ENCODE measurements around the gene MAPKAPK2. TPM values are rescaled to one million over a fixed set of nuclear protein-coding genes. Genes with fewer than 3 reads are reported as not detected.

Gene MAPKAPK2
- polyA plus RNA-seq, 3 donors = 1.6 to 56.9 (median 2.2) TPM

GRCh38 chr1:206752481-206752880 lies 67.8 kb downstream of the MAPKAPK2 start:
- Histone ChIP-seq H3K79me2 (ENCODE audit: insufficient read depth, low read length) (no peaks in the 10 kb centered on the region), H3K27ac (ENCODE audit: low read depth in 1 of 2, low read length in 2 of 2) (peak overlapping the region in 1 of 2 donors; percentile 12), H4K20me1 (ENCODE audit: insufficient read depth, low read length) (no peaks in the 10 kb centered on the region), H3K27me3 (ENCODE audit: control insufficient read depth in 2 of 2, insufficient read depth in 2 of 2, low read length in 2 of 2) (no peaks in the 10 kb centered on the region), H2AFZ (ENCODE audit: insufficient read depth, low read depth, low read length, poor library complexity, severe bottlenecking) (no peak overlapping the region), H3K4me3 (replicated peaks in 1 of 3; ENCODE audit: low read depth in 2 of 3, low read length in 3 of 3) (no peak overlapping the region), H3K9ac (ENCODE audit: insufficient read depth, low read length, poor library complexity, severe bottlenecking) (no peak overlapping the region), H3K9me3 (replicated peaks in 1 of 2; ENCODE audit: control insufficient read depth in 1 of 2, insufficient read depth in 1 of 2, low read length in 2 of 2) (no peaks in the 10 kb centered on the region), H3K36me3 (replicated peaks in 1 of 2; ENCODE audit: control insufficient read depth in 1 of 2, insufficient read depth in 2 of 2, low read length in 2 of 2) (no peaks in the 10 kb centered on the region), H3K4me2 (replicated peaks; ENCODE audit: extremely low read depth, low read length, poor library complexity, severe bottlenecking) (no peak overlapping the region), H3K4me1 (ENCODE audit: control insufficient read depth in 1 of 2, insufficient read depth in 2 of 2, low read length in 2 of 2) (peaks cover 21 to 40% of the 10 kb centered on the region in 2 donors)
- H3K4me3 Mint-ChIP-seq = no peak overlapping the region
- peak overlapping the region in 1 of 7 donors; percentile 11 for H3K27ac Mint-ChIP-seq
- H3K27me3 Mint-ChIP-seq (ENCODE audit: low read depth in 3 of 3) = peaks cover 0 to 2% (median 0%) of the 10 kb centered on the region in 3 donors
- H3K9me3 Mint-ChIP-seq = no peaks in the 10 kb centered on the region
- DNase-seq = no peak
- intact Hi-C loops (cut with micrococcal nuclease) = no loop called here
- TF ChIP-seq CTCF (IDR thresholded peaks at IDR 0.05) = no peak
- WGBS (ENCODE audit: insufficient coverage) = 75% methylated on average over 2 of the region's 2 CpGs
- peaks cover 36% of the 10 kb centered on the region for H3K4me1 Mint-ChIP-seq
- H3K36me3 Mint-ChIP-seq = peaks cover 0 to 2% of the 10 kb centered on the region in 2 donors

- H3K4me3 Mint-ChIP-seq = no peak overlapping the region
- no CpG with 5 or more reads among the region's 3 CpGs for WGBS (ENCODE audit: insufficient coverage)
- H3K36me3 ChIP-seq (replicated peaks in 1 of 2; ENCODE audit: control insufficient read depth in 1 of 2, insufficient read depth in 2 of 2, low read length in 2 of 2) = no peaks in the 10 kb centered on the region
These were observed 68.4 kb downstream of the MAPKAPK2 start for GRCh38 chr1:206753141-206753540.

More at GRCh38 chr1:206753141-206753540, 68.4 kb downstream of the MAPKAPK2 start:
- DNase-seq = peak; percentile 63 to 87 (median 78)
- no peak overlapping the region for H3K9ac ChIP-seq (ENCODE audit: insufficient read depth, low read length, poor library complexity, severe bottlenecking)
- H3K4me3 ChIP-seq (replicated peaks in 1 of 3; ENCODE audit: low read depth in 2 of 3, low read length in 3 of 3) = no peak overlapping the region
- H4K20me1 ChIP-seq (ENCODE audit: insufficient read depth, low read length) = no peaks in the 10 kb centered on the region
- H3K27ac ChIP-seq (ENCODE audit: low read depth in 1 of 2, low read length in 2 of 2) = peak overlapping the region in 1 of 2 donors; percentile 12
- no peaks in the 10 kb centered on the region for H3K9me3 ChIP-seq (replicated peaks in 1 of 2; ENCODE audit: control insufficient read depth in 1 of 2, insufficient read depth in 1 of 2, low read length in 2 of 2)
- Mint-ChIP-seq H3K9me3 (no peaks in the 10 kb centered on the region), H3K4me1 (peaks cover 33% of the 10 kb centered on the region), H3K27ac (peak overlapping the region in 5 of 7 donors; percentile 25 to 77 (median 59)), H3K36me3 (peaks cover 0 to 2% of the 10 kb centered on the region in 2 donors), H3K27me3 (ENCODE audit: low read depth in 3 of 3) (peaks cover 0 to 2% (median 0%) of the 10 kb centered on the region in 3 donors)
- intact Hi-C loops (cut with micrococcal nuclease) = no loop called here
- no peaks in the 10 kb centered on the region for H3K27me3 ChIP-seq (ENCODE audit: control insufficient read depth in 2 of 2, insufficient read depth in 2 of 2, low read length in 2 of 2)
- no peak overlapping the region for H2AFZ ChIP-seq (ENCODE audit: insufficient read depth, low read depth, low read length, poor library complexity, severe bottlenecking)
- H3K79me2 ChIP-seq (ENCODE audit: insufficient read depth, low read length) = no peaks in the 10 kb centered on the region
- peaks cover 22 to 40% of the 10 kb centered on the region in 2 donors for H3K4me1 ChIP-seq (ENCODE audit: control insufficient read depth in 1 of 2, insufficient read depth in 2 of 2, low read length in 2 of 2)
- TF ChIP-seq CTCF (IDR thresholded peaks at IDR 0.05) = no peak
- H3K4me2 ChIP-seq (replicated peaks; ENCODE audit: extremely low read depth, low read length, poor library complexity, severe bottlenecking) = no peak overlapping the region

All from CD14-positive monocyte (primary cell).